IMR-90 (cell line): ENCODE results near the gene CELF5. TPM values are rescaled to one million over a fixed set of nuclear protein-coding genes. Genes with fewer than 3 reads are reported as not detected.

ENCODE experiments used
- ATAC-seq: fragments of 200-7000 bp; cut with Tn5 transposase; 2 replicates; pipeline ENCODE4 v1.9.1; 2020; ENCODE audit warnings: low read depth, mild to moderate bottlenecking, moderate library complexity
- BruUV-seq: library from RNA; stranded (reverse); fragments of 400-500 nt; replicated peaks from 2 replicates; lab custom pipeline; 2021; lab: Mats Ljungman, UMichigan
- CTCF ChIA-PET: fragments of 300-600 bp; formaldehyde crosslinking; extraction: SDS; loops from one replicate; lab custom pipeline; 2021; ENCODE audit warnings: antibody characterized with exemption; lab: Yijun Ruan, JAX
- POLR2A ChIA-PET: fragments of 300-600 bp; sonication (Branson Sonifier 250); formaldehyde crosslinking; loops from one replicate; lab custom pipeline; 2022; ENCODE audit warnings: antibody characterized with exemption; ENCODE audit not compliant: unreplicated experiment; lab: Charles Lee
- DNase-seq: peaks from one replicate; pipeline ENCODE4 v3.0.0; 2013
- H2AFZ ChIP-seq: replicated peaks from 2 replicates; pipeline ENCODE3; 2013; ENCODE audit warnings: low read length, mild to moderate bottlenecking; ENCODE audit not compliant: poor library complexity
- H2AK5ac ChIP-seq: 2 replicates; pipeline ENCODE4 v1.6.1; 2013; ENCODE audit warnings: low read depth, low read length, inconsistent platforms
- H2AK9ac ChIP-seq: replicated peaks from 2 replicates; pipeline ENCODE3; 2013; ENCODE audit warnings: mild to moderate bottlenecking, low read depth, low read length, moderate library complexity; ENCODE audit not compliant: poor library complexity
- H2BK120ac ChIP-seq: 2 replicates; pipeline ENCODE4 v1.6.1; 2013; ENCODE audit warnings: low read depth, low read length, inconsistent platforms
- H2BK15ac ChIP-seq: 3 replicates; pipeline ENCODE4 v1.6.1; 2013; ENCODE audit warnings: low read depth, low read length, inconsistent platforms
- H2BK20ac ChIP-seq: 2 replicates; pipeline ENCODE4 v1.6.1; 2013; ENCODE audit warnings: low read depth, mild to moderate bottlenecking, inconsistent platforms, low read length, moderate library complexity
- H2BK5ac ChIP-seq: 2 replicates; pipeline ENCODE4 v1.6.1; 2013; ENCODE audit warnings: mild to moderate bottlenecking, low read depth, low read length, inconsistent platforms; ENCODE audit not compliant: poor library complexity, severe bottlenecking
- H3K14ac ChIP-seq: replicated peaks from 2 replicates; pipeline ENCODE4 v1.6.1; 2013; ENCODE audit warnings: low read depth, low read length, inconsistent platforms
- H3K18ac ChIP-seq: 2 replicates; pipeline ENCODE4 v1.6.1; 2013; ENCODE audit warnings: low read depth, low read length, control low read depth
- H3K23ac ChIP-seq: 2 replicates; pipeline ENCODE4 v1.6.1; 2013; ENCODE audit warnings: low read depth, low read length, inconsistent platforms
- H3K27ac ChIP-seq: 2 replicates; pipeline ENCODE4 v1.5.1; 2013; ENCODE audit warnings: mild to moderate bottlenecking, control low read depth, low read length; ENCODE audit not compliant: insufficient read depth
- H3K27me3 ChIP-seq: 2 replicates; pipeline ENCODE4 v1.6.1; 2013; ENCODE audit warnings: low read length; ENCODE audit not compliant: control insufficient read depth, insufficient read depth
- H3K36me3 ChIP-seq: 2 replicates; pipeline ENCODE4 v1.6.1; 2013; ENCODE audit warnings: low read length, mixed read lengths; ENCODE audit not compliant: control insufficient read depth, insufficient read depth
- H3K4ac ChIP-seq: 2 replicates; pipeline ENCODE4 v1.6.1; 2013; ENCODE audit warnings: low read depth, low read length, inconsistent platforms
- H3K4me1 ChIP-seq: 2 replicates; pipeline ENCODE4 v1.6.1; 2013; ENCODE audit warnings: low read length, mixed read lengths; ENCODE audit not compliant: control insufficient read depth, insufficient read depth
- H3K4me2 ChIP-seq: 2 replicates; pipeline ENCODE4 v1.6.1; 2013; ENCODE audit warnings: low read depth, mild to moderate bottlenecking, control low read depth, low read length, moderate library complexity
- H3K4me3 ChIP-seq: 2 replicates; pipeline ENCODE4 v1.5.1; 2013; ENCODE audit warnings: low read depth, mild to moderate bottlenecking, control low read depth, low read length, moderate library complexity; ENCODE audit not compliant: insufficient read depth
- H3K56ac ChIP-seq: 2 replicates; pipeline ENCODE4 v1.6.1; 2013; ENCODE audit warnings: low read length, inconsistent platforms; ENCODE audit not compliant: insufficient read depth; ENCODE audit errors: extremely low read depth
- H3K79me1 ChIP-seq, 2 experiments: 2 replicates each; pipeline ENCODE4 v1.6.1; 2013; ENCODE audit warnings: low read length in 2 of 2, inconsistent platforms in 1 of 2, low read depth in 1 of 2
- H3K9ac ChIP-seq: 2 replicates; pipeline ENCODE4 v1.6.1; 2013; ENCODE audit warnings: low read depth, low read length, control low read depth
- H3K9me1 ChIP-seq: 2 replicates; pipeline ENCODE4 v1.6.1; 2013; ENCODE audit warnings: low read length, inconsistent platforms; ENCODE audit not compliant: insufficient read depth
- H3K9me3 ChIP-seq: 2 replicates; pipeline ENCODE4 v1.6.1; 2013; ENCODE audit warnings: low read length; ENCODE audit not compliant: control insufficient read depth, insufficient read depth
- H4K20me1 ChIP-seq: 2 replicates; pipeline ENCODE4 v1.6.1; 2013; ENCODE audit warnings: low read length, inconsistent platforms; ENCODE audit not compliant: insufficient read depth
- H4K5ac ChIP-seq: 2 replicates; pipeline ENCODE4 v1.6.1; 2013; ENCODE audit warnings: mild to moderate bottlenecking, low read depth, low read length, control low read depth
- H4K8ac ChIP-seq, 2 experiments: 2 replicates each; pipeline ENCODE4 v1.6.1; 2013; ENCODE audit warnings: low read depth in 2 of 2, low read length in 2 of 2, control low read depth in 1 of 2, inconsistent platforms in 1 of 2
- H4K91ac ChIP-seq: 2 replicates; pipeline ENCODE4 v1.6.1; 2013; ENCODE audit warnings: low read depth, low read length, inconsistent platforms; ENCODE audit not compliant: insufficient read depth
- ELK1 ChIP-seq: fragments of 150-350 bp; IDR thresholded peaks from 2 replicates; pipeline ENCODE4 v1.6.1; 2016; ENCODE audit warnings: low read depth, mild to moderate bottlenecking, low read length, moderate library complexity, borderline replicate concordance
- WGBS, 2 experiments: methylation state at CpG; one replicate each; pipeline versions ENCODE4 v1.1.5 to v1.1.7; 2013; ENCODE audit warnings: missing lambda C conversion rate in 2 of 2; ENCODE audit not compliant: insufficient read length in 1 of 2; ENCODE audit errors: extremely low coverage in 2 of 2; 5-methylcytosine and 5-hydroxymethylcytosine counted together
- dilution Hi-C: fragments of 300-500 bp; cut with HindIII; formaldehyde crosslinking; loops from one replicate; pipeline ENCODE4 v1.14.3; 2018; ENCODE audit warnings: low sequenced_read_pairs; ENCODE audit not compliant: unreplicated experiment
- in situ Hi-C: fragments of 300-500 bp; cut with MboI; formaldehyde crosslinking; loops from 3 replicates; pipeline ENCODE4 v1.14.3; 2019; ENCODE audit warnings: low sequenced_read_pairs, inconsistent platforms, mixed read lengths
- intact Hi-C: fragments of 100-400 bp; cut with micrococcal nuclease; formaldehyde crosslinking; loops from 2 replicates; pipeline ENCODE4 v1.10.0; 2022
- polyA plus RNA-seq, 3 experiments: library from polyadenylated mRNA; depleted of rRNA; stranded (reverse); fragments of >200 nt; gene quantifications; 2 replicates each; pipeline ENCODE4 v1.2.3, GENCODE V29; 2012; ENCODE audit warnings: low replicate concordance in 1 of 3
- total RNA-seq: library from RNA; depleted of rRNA; stranded (reverse); fragments of >200 nt; gene quantifications from 2 replicates; pipeline ENCODE4 v1.2.3, GENCODE V29; 2012

Gene CELF5
- total and polyA plus RNA-seq, 2 of the 4 experiments (the other 2 are of a cell fraction): 0.02 TPM; not detected in 1

DNA sequence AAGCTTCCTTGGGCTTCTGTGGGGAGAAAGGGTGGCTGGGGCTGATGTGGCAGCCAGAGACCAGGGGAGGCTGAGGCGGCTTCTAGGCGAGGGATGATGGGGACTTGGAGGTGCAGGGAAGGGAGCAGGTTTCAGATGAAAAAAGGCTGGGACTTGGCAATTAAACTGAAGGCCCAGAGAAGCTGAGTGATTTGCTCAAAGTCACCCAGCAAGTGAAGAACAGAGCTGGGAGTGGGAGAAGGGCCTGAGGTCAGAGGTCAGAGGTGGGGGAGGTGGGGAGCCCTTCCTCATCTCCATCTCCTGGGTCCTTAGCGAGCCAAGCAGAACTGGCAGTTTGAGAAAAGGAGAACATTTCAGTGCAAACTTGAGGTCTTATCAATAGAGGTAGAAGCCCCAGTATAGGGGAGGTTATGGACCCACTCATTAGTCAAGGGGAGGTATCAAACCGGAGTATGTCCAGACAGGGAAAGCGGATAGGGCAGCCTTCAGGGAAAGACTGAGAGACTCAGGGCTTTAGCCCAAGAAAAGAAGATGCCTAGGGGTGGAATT, 92.3 kb downstream of the CELF5 start:
- Histone ChIP-seq H3K14ac (no peak overlapping the region), H3K79me1 (no peaks in the 10 kb centered on the region), H2AFZ (no peak overlapping the region), H4K91ac (no peak overlapping the region), H3K56ac (no peak overlapping the region), H3K4me2 (no peak overlapping the region), H2AK5ac (no peak overlapping the region), H3K4ac (no peak overlapping the region), H3K36me3 (no peaks in the 10 kb centered on the region), H3K9me1 (no peaks in the 10 kb centered on the region), H4K20me1 (no peaks in the 10 kb centered on the region), H2BK20ac (no peak overlapping the region), H3K4me3 (no peak overlapping the region), H3K9me3 (no peaks in the 10 kb centered on the region; the same call in 1 of the 2 replicates), H4K5ac (no peak overlapping the region), H2BK5ac (no peak overlapping the region), H3K27ac (no peak overlapping the region), H3K27me3 (peaks cover 17% of the 10 kb centered on the region), H3K18ac (no peak overlapping the region), H3K23ac (no peak overlapping the region), H4K8ac (no peak overlapping the region), H2BK120ac (no peak overlapping the region), H2AK9ac (no peak overlapping the region), H3K4me1 (no peaks in the 10 kb centered on the region), H2BK15ac (no peak overlapping the region), H3K9ac (no peak overlapping the region)
- ATAC-seq (no peak), DNase-seq (no peak)
- POLR2A ChIA-PET: no interaction called here
- dilution Hi-C loops (no loop called here), intact Hi-C loops (no loop called here), in situ Hi-C loops (loop anchor here (25.0 kb wide), 1 partner anchor 296 kb away; the partner anchor contains the start of gene TBXA2R)
- no TSS peak for BruUV-seq
- TF ChIP-seq ELK1: no peak
- CTCF ChIA-PET: interaction anchor here (1.0 kb wide), 1 partner anchor 12 kb away, joined by 3 read pairs; no protein-coding TSS in a partner anchor
- 63% methylated on average over 3 of the region's 5 CpGs; no CpG with 5 or more reads in 1 of the 2 experiments for WGBS, 2 experiments
